ENCODE data around the gene DUSP10.

The DUSP10 gene

GRCh38 chr1:221743416-221744208, 1.7 kb upstream of the DUSP10 start:
- Histone ChIP-seq H3K4me1 (ENCODE audit: control extremely low read depth in 1 of 4, control insufficient read depth in 4 of 4, insufficient read depth in 4 of 4, low read length in 3 of 4) (peaks cover 13 to 44% (median 29%) of the 10 kb centered on the region in 4 experiments), H3K9me3 (ENCODE audit: control extremely low read depth in 1 of 5, control insufficient read depth in 4 of 5, insufficient read depth in 2 of 5, low read depth in 1 of 5, low read length in 4 of 5) (peaks cover 0 to 5% (median 0%) of the 10 kb centered on the region in 5 experiments), H3K36me3 (ENCODE audit: control insufficient read depth in 4 of 4, insufficient read depth in 4 of 4, low read length in 3 of 4) (peaks cover 0 to 14% (median 10%) of the 10 kb centered on the region in 4 experiments), H3K4me3 (ENCODE audit: control insufficient read depth in 1 of 7, extremely low read depth in 1 of 7, insufficient read depth in 4 of 7, low read depth in 2 of 7, low read length in 6 of 7) (peak overlapping the region; percentile 45 to 100 (median 85)), H3K27ac (ENCODE audit: insufficient read depth in 1 of 2, low read depth in 1 of 2, low read length in 2 of 2, poor library complexity in 1 of 2, severe bottlenecking in 2 of 2) (peak overlapping the region; percentile 98), H3K27me3 (replicated peaks in 2 of 5; ENCODE audit: control insufficient read depth in 4 of 5, insufficient read depth in 5 of 5, low read length in 4 of 5) (no peaks in the 10 kb centered on the region)
- 41% methylated on average over 15 of the region's 16 CpGs for WGBS (ENCODE audit: insufficient coverage)
- no peak for DNase-seq
- ChIA-PET POLR2A (interaction anchor here (0.7 to 6.9 kb wide), 3 partner anchors 36 to 218 kb away, joined by 3 to 58 read pairs (median 3); no protein-coding TSS in a partner anchor), CTCF (interaction anchor here (0.7 to 3.0 kb wide), 18 partner anchors 10 to 427 kb away, joined by 3 to 13 read pairs (median 5); no protein-coding TSS in a partner anchor)

GRCh38 chr1:221742555-221743415, 896 bp upstream of the DUSP10 start:
- H3K9me3 ChIP-seq (ENCODE audit: control extremely low read depth in 1 of 5, control insufficient read depth in 4 of 5, insufficient read depth in 2 of 5, low read depth in 1 of 5, low read length in 4 of 5) = peaks cover 0 to 11% (median 0%) of the 10 kb centered on the region in 5 experiments
- WGBS (ENCODE audit: insufficient coverage) = 0% methylated on average over 68 of the region's 98 CpGs
- no peaks in the 10 kb centered on the region for H3K27me3 ChIP-seq (replicated peaks in 2 of 5; ENCODE audit: control insufficient read depth in 4 of 5, insufficient read depth in 5 of 5, low read length in 4 of 5)
- peak overlapping the region; percentile 98 for H3K27ac ChIP-seq (ENCODE audit: insufficient read depth in 1 of 2, low read depth in 1 of 2, low read length in 2 of 2, poor library complexity in 1 of 2, severe bottlenecking in 2 of 2)
- H3K4me1 ChIP-seq (ENCODE audit: control extremely low read depth in 1 of 4, control insufficient read depth in 4 of 4, insufficient read depth in 4 of 4, low read length in 3 of 4) = peaks cover 13 to 52% (median 38%) of the 10 kb centered on the region in 4 experiments
- CTCF ChIA-PET = interaction anchor here (0.7 to 3.0 kb wide), 25 partner anchors 9 to 713 kb away, joined by 3 to 33 read pairs (median 5); no protein-coding TSS in a partner anchor
- POLR2A ChIA-PET = interaction anchor here (0.6 to 6.9 kb wide), 11 partner anchors 10 to 219 kb away, joined by 3 to 58 read pairs (median 4); no protein-coding TSS in a partner anchor
- DNase-seq = peak; percentile 83 to 92 (median 90)
- peaks cover 5 to 23% (median 18%) of the 10 kb centered on the region in 4 experiments for H3K36me3 ChIP-seq (ENCODE audit: control insufficient read depth in 4 of 4, insufficient read depth in 4 of 4, low read length in 3 of 4)
- H3K4me3 ChIP-seq (ENCODE audit: control insufficient read depth in 1 of 7, extremely low read depth in 1 of 7, insufficient read depth in 4 of 7, low read depth in 2 of 7, low read length in 6 of 7) = peak overlapping the region; percentile 45 to 100 (median 85)

- Histone ChIP-seq H3K9me3 (ENCODE audit: control extremely low read depth in 1 of 5, control insufficient read depth in 4 of 5, insufficient read depth in 2 of 5, low read depth in 1 of 5, low read length in 4 of 5) (peaks cover 0 to 15% (median 0%) of the 10 kb centered on the region in 5 experiments), H3K4me1 (ENCODE audit: control extremely low read depth in 1 of 4, control insufficient read depth in 4 of 4, insufficient read depth in 4 of 4, low read length in 3 of 4) (peaks cover 15 to 68% (median 52%) of the 10 kb centered on the region in 4 experiments), H3K4me3 (ENCODE audit: control insufficient read depth in 1 of 7, extremely low read depth in 1 of 7, insufficient read depth in 4 of 7, low read depth in 2 of 7, low read length in 6 of 7) (peak overlapping the region; percentile 79 to 100 (median 99)), H3K27me3 (replicated peaks in 2 of 5; ENCODE audit: control insufficient read depth in 4 of 5, insufficient read depth in 5 of 5, low read length in 4 of 5) (no peaks in the 10 kb centered on the region), H3K36me3 (ENCODE audit: control insufficient read depth in 4 of 4, insufficient read depth in 4 of 4, low read length in 3 of 4) (peaks cover 5 to 39% (median 28%) of the 10 kb centered on the region in 4 experiments), H3K27ac (ENCODE audit: insufficient read depth in 1 of 2, low read depth in 1 of 2, low read length in 2 of 2, poor library complexity in 1 of 2, severe bottlenecking in 2 of 2) (peak overlapping the region; percentile 96 to 98)
- POLR2A ChIA-PET = interaction anchor here (1.0 to 6.9 kb wide), 10 partner anchors 9 to 109 kb away, joined by 3 to 58 read pairs (median 4); no protein-coding TSS in a partner anchor
- CTCF ChIA-PET = interaction anchor here (0.9 to 3.0 kb wide), 22 partner anchors 8 to 714 kb away, joined by 3 to 33 read pairs (median 4); no protein-coding TSS in a partner anchor
- WGBS (ENCODE audit: insufficient coverage) = 0% methylated on average over 23 of the region's 36 CpGs
- DNase-seq = peak in 2 of 3 donors; percentile 71 to 81
Observed at GRCh38 chr1:221740993-221741702, 741 bp downstream of the DUSP10 start.

- no peak for DNase-seq
- peaks cover 5 to 45% (median 28%) of the 10 kb centered on the region in 4 experiments for H3K36me3 ChIP-seq (ENCODE audit: control insufficient read depth in 4 of 4, insufficient read depth in 4 of 4, low read length in 3 of 4)
- peak overlapping the region; percentile 96 to 98 for H3K27ac ChIP-seq (ENCODE audit: insufficient read depth in 1 of 2, low read depth in 1 of 2, low read length in 2 of 2, poor library complexity in 1 of 2, severe bottlenecking in 2 of 2)
- WGBS (ENCODE audit: insufficient coverage) = 19% methylated on average over 11 of the region's 11 CpGs
- peak overlapping the region; percentile 79 to 100 (median 99) for H3K4me3 ChIP-seq (ENCODE audit: control insufficient read depth in 1 of 7, extremely low read depth in 1 of 7, insufficient read depth in 4 of 7, low read depth in 2 of 7, low read length in 6 of 7)
- H3K27me3 ChIP-seq (replicated peaks in 2 of 5; ENCODE audit: control insufficient read depth in 4 of 5, insufficient read depth in 5 of 5, low read length in 4 of 5) = no peaks in the 10 kb centered on the region
- H3K4me1 ChIP-seq (ENCODE audit: control extremely low read depth in 1 of 4, control insufficient read depth in 4 of 4, insufficient read depth in 4 of 4, low read length in 3 of 4) = peaks cover 15 to 75% (median 58%) of the 10 kb centered on the region in 4 experiments
- ChIA-PET POLR2A (interaction anchor here (0.5 to 6.9 kb wide), 5 partner anchors 28 to 571 kb away, joined by 3 to 58 read pairs (median 4); no protein-coding TSS in a partner anchor), CTCF (interaction anchor here (0.9 to 3.0 kb wide), 12 partner anchors 11 to 197 kb away, joined by 3 to 33 read pairs (median 4); no protein-coding TSS in a partner anchor)
- H3K9me3 ChIP-seq (ENCODE audit: control extremely low read depth in 1 of 5, control insufficient read depth in 4 of 5, insufficient read depth in 2 of 5, low read depth in 1 of 5, low read length in 4 of 5) = peaks cover 0 to 15% (median 0%) of the 10 kb centered on the region in 5 experiments
Observed at GRCh38 chr1:221740369-221740992, 1.4 kb downstream of the DUSP10 start.

- 88% methylated on average over 5 of the region's 6 CpGs for WGBS (ENCODE audit: insufficient coverage)
- Histone ChIP-seq H3K27me3 (replicated peaks in 2 of 5; ENCODE audit: control insufficient read depth in 4 of 5, insufficient read depth in 5 of 5, low read length in 4 of 5) (no peaks in the 10 kb centered on the region), H3K27ac (ENCODE audit: insufficient read depth in 1 of 2, low read depth in 1 of 2, low read length in 2 of 2, poor library complexity in 1 of 2, severe bottlenecking in 2 of 2) (peak overlapping the region in 1 of 2 experiments; percentile 96), H3K4me3 (ENCODE audit: control insufficient read depth in 1 of 7, extremely low read depth in 1 of 7, insufficient read depth in 4 of 7, low read depth in 2 of 7, low read length in 6 of 7) (peak overlapping the region in 6 of 7 experiments; percentile 79 to 100 (median 99)), H3K9me3 (ENCODE audit: control extremely low read depth in 1 of 5, control insufficient read depth in 4 of 5, insufficient read depth in 2 of 5, low read depth in 1 of 5, low read length in 4 of 5) (peaks cover 0 to 15% (median 0%) of the 10 kb centered on the region in 5 experiments), H3K36me3 (ENCODE audit: control insufficient read depth in 4 of 4, insufficient read depth in 4 of 4, low read length in 3 of 4) (peaks cover 5 to 52% (median 28%) of the 10 kb centered on the region in 4 experiments), H3K4me1 (ENCODE audit: control extremely low read depth in 1 of 4, control insufficient read depth in 4 of 4, insufficient read depth in 4 of 4, low read length in 3 of 4) (peaks cover 12 to 77% (median 64%) of the 10 kb centered on the region in 4 experiments)
- DNase-seq = no peak
- ChIA-PET CTCF (interaction anchor here (0.9 to 3.0 kb wide), 4 partner anchors 10 to 32 kb away, joined by 3 to 33 read pairs (median 6); no protein-coding TSS in a partner anchor), POLR2A (interaction anchor here (1.0 to 6.9 kb wide), 2 partner anchors 32 to 39 kb away, joined by 3 to 58 read pairs; no protein-coding TSS in a partner anchor)
Observed at GRCh38 chr1:221739677-221740025, 2.2 kb downstream of the DUSP10 start.
